Activated T-helper 1 cell treated with anti-CD3 and anti-CD28 coated beads, Interleukin-2, amount 50 U/mL, for 16 hours (primary cell): Measurements from ENCODE around the gene SF3B6.

Source experiments
- DNase-seq, 2 donors: peaks; one replicate each; pipeline ENCODE4 v3.0.0-alpha.2; 2020; ENCODE audit warnings: low read depth in 1 of 2, low spot score in 1 of 2

The SF3B6 gene

GRCh38 chr2:24021122-24021998 lies 54.8 kb downstream of the SF3B6 start:
- no peak for DNase-seq

DNA sequence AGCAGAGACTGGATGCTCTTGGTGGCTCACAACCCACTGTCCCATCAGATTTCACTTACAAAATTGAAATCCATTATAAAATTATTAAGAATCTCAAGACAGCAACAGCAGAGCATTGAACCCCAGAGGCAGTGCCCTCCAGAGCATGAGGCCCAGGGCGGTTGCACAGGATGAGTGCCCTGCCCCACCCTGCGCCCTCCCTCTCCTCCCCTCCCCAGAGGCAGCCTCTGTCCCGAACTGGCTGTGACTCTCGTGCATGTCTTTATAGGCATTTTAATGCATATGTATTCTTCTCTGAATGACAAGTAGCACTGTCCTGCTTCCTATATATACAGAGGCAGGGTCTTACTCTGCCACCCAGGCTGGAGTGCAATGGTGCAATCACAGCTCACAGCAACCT lies 55.9 kb downstream of the SF3B6 start:
- no peak for DNase-seq

DNA sequence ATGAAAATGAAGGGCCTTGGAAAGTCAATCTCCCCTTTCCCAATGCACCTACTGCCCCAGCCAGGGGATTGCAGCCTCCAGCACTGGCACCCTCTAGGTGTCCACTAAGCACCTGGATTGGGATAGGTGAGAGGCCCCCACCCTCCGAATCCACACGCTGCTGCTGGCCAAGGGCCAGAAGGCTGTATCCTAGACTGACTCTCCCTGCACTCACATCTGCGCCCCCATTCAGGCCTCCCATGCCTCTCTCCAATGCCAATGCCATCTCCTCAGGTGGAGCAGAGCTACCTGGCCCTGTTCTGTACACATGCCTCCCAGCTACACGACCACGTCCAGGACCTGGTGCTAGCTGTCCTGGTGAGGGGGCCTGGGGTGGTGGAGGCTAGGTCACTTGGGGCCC lies 56.4 kb downstream of the SF3B6 start:
- no peak for DNase-seq

- DNase-seq = no peak
Observed at GRCh38 chr2:24018241-24018640, 57.9 kb downstream of the SF3B6 start.

- no peak for DNase-seq
Observed at GRCh38 chr2:24017711-24018110, 58.4 kb downstream of the SF3B6 start.
